HG03469 (cell line): ENCODE data around the gene ITGB5.
"Not testable (repeated sequence)": the region's sequence is repeated elsewhere in the genome, so short reads cannot be mapped to it uniquely, and the experiment has no call there.

Experiments
- ATAC-seq: cut with Tn5 transposase; IDR thresholded peaks from one replicate; pipeline ENCODE4 v1.9.1; 2021; ENCODE audit warnings: mild to moderate bottlenecking, moderate library complexity, moderate number of reproducible peaks; ENCODE audit not compliant: unreplicated experiment

ITGB5 gene

GRCh38 chr3:124792341-124793040, 94.7 kb downstream of the ITGB5 start:
- ATAC-seq = no peak

DNA sequence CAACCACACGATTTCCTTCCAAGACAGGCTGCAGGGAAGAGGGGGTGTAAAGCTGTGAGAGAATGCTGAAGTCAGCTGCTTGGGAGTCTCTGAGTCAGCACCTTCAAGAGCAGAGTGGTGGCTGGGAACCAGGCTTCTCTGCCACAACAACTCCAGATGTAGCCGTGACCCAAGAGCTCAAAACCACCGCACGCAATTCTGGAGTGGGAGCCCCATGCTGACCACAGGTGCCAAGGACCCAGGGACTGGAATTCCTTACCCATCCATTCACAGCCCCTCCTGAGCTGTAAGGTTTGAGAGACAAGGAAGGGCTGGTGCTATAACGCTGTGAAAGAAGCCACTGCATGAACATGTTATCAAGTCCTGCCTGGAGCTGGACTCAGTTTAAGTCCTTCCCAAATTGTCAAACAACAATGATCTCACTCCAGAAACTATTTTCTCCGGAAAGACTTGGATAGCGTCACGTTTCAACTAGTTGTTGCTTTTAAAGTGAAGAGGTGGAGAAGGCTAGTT, 95.5 kb downstream of the ITGB5 start:
- no peak for ATAC-seq

- ATAC-seq = no peak
Observed at GRCh38 chr3:124791142-124791541, 96.0 kb downstream of the ITGB5 start.

- ATAC-seq = not testable (repeated sequence)
Observed at GRCh38 chr3:124789103-124789502, 98.1 kb downstream of the ITGB5 start.

DNA sequence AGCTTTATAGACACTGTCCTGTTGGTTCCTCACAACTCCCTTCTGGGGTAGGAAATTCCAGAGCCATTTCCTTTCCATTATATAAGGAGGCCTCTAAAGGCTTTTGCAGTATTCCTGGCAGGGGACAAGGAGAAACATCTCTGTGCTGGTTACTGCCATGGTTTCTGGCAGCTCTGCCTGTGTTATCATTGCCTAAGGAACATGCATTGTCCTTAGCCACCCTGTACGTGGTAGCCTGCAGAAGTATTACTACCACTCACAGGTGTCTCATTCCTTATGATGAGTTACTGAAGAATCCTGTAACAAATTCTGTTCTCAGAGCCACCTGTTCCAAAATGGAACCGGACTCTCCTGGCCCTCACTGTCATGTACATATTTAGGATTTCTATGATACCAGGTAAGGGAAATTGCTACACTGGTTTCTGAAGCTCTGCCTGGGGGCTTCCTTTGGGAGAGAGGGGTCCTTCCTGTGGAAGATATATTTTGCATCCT, 98.9 kb downstream of the ITGB5 start:
- ATAC-seq = no peak

DNA sequence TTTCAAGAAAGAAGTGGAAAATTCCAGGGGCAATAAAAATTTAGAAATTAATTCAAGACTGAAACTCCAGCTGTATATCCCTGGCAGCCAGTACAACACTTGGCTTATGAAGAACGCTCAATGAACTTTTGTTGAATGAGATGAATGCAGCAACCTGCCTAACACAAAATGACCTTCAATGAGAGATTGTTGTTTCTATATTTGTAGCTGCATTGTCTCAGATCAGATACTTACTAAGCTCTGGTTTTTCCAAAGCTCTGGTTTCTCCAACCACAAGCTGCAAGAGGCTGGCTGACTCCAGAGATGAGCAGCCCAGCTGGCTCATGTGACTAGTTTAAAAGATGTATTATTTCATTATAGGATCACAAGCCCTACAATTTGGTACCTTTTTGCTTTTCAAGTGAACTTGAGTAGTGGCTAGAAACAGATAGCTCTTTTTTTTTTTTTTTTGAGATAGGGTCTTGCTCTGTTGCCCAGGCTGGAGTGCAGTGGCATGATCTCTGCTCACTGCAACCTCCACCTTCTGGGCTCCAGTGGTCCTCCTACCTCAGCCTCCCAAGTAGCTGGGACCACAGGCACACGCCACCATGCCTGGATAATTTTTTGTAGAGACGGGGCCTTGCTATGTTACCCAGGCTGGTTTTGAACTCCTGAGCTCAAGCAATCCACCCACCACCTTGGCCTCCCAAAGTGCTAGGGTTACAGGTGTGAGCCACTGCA, 99.5 kb downstream of the ITGB5 start:
- no peak for ATAC-seq

DNA sequence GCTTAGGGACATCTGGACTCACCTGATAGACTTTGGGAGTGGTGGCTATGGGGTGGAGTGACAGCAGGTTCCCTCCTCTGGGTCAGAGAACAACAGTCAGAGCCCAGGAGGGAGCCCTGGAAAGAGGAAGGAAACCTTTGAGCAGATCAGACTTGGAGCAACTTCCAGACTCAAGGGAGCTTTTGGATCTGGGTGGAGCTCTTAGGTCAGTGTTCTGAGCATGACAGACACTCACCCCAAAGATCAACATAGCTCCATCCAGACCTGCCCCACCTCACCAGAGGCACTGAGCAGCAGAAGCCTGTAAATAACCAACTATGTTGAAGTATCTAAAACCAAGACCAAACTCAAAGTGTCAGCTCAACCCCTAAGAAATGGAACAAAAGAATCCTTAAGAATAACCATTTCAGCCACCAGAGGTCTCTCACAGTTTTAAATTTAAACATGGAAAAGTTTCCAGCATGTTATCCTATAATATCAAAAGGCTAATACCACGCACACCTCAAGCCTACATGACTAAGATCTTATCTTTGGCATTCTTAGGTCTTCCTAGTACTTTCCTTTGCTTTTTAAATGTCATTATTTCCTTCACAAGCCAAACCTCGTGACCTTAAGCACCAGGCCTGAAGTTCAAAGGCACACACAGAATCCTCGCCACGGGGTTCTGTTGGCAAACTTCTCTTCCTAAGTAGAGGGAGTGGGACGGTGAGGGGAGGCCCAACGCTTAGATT, 100.5 kb downstream of the ITGB5 start:
- no peak for ATAC-seq

- no peak for ATAC-seq
Observed at GRCh38 chr3:124785973-124786372, 101.2 kb downstream of the ITGB5 start.

DNA sequence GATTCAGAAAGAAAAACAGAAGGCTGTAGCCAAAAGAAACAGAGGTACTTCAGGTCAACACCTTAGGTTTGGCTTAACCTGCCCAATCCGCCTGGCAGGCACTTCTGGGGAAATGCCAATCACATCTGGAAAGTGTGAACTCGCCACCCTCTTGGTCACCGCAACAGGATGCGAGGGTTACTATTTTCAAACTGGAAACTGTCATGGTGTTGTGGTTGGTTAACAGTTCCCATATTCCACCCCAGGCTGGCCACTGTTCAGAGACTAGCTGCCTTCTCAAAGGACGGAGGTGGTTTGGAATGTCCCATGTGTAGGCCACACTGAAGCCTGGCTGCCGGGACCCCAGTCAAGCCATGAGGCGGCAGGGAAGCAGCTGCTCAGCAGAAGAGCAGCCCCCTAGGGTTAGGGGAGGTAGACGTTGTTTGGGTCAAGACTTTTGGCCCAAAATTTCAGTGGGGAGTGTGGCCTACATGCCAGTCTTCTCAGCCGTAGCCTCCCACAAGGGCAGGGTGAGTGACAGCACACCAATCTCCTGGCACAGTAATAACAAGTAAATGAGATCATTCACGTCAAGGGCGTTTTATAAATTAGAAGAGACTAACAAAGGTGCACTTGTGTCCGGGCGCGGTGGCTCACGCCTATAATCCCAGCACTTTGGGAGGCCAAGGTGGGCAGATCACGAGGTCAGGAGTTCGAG, 102.3 kb downstream of the ITGB5 start:
- ATAC-seq = no peak

DNA sequence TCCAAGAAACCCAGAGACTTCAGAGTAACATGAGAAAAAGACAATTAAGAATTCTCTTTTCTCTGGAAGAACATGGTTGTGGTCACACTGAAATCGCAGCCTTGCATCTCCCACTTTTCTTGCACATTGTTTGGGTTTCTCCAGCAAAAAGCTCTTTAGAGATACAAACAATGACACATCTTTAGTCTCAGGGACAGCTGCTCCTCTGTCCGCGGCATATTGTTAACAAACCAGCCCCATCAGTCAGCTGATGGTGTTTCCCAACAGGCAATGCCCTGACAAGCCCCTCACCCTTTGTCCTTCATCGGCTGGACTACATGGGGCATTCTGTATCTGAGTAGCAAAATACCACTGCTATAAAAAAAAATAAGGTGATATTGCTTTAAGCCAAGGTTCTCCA, 103.5 kb downstream of the ITGB5 start:
- ATAC-seq = no peak

- ATAC-seq = not testable (repeated sequence)
Observed at GRCh38 chr3:124782377-124782712, 104.8 kb downstream of the ITGB5 start.

GRCh38 chr3:124781476-124782376, 105.4 kb downstream of the ITGB5 start:
- no peak for ATAC-seq

DNA sequence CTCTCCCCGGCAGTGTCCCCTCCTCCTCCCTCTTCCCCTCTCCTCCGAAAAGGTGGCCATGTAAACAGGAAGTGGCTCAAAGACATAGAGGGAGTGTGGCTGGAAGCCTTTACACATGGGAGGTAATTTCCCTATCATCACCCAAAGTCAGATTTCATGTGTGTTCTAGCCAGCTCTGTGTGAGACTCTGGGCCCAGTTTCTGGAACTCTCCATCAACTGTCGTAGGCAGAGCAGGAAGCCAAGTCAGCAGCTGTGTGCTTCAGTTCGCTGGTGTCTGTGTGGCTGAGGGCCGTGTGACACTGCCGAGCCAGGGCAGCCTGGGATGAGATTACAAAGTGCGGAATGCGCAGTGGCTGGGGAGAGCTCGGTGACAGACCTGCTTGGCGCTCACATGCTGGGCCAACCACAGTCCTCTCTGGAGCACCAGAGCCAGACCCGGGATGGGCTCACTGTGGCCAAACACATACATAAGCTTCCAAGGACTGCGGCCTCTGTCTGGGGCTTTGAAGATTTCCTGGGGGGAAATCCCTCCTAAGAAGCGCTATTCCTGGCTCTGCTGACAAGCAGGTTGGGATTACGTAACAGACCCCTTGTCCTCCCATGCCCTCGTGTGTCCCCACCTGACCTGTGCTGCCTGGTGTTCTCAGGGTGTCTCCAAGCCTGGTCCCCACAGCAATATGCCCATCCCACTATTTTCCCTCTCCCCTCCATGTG, 106.2 kb downstream of the ITGB5 start:
- no peak for ATAC-seq

- no peak for ATAC-seq
Observed at GRCh38 chr3:124780356-124780755, 106.8 kb downstream of the ITGB5 start.

DNA sequence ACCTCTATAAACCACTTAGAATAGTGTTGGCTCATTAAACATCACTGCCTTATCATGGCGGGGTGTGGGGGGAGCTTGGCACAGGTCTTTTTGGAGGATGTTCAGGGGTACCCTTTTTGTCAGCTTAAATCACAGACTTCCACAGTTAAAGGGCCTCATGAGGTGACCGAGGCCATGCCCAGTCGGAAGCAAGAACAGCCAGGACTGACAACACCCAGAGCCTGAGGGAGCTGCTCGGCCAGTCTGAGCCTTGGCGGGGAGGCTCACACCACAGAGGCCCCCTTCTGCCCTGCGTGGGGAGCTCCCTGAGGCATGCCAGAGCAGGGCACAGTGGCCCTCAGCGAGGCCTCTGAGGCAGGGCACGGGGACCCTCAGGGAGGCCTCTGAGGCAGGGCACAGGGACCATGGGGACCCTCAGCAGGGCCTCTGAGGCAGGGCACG, 107.4 kb downstream of the ITGB5 start:
- no peak for ATAC-seq

GRCh38 chr3:124779116-124779515, 108.0 kb downstream of the ITGB5 start:
- no peak for ATAC-seq

DNA sequence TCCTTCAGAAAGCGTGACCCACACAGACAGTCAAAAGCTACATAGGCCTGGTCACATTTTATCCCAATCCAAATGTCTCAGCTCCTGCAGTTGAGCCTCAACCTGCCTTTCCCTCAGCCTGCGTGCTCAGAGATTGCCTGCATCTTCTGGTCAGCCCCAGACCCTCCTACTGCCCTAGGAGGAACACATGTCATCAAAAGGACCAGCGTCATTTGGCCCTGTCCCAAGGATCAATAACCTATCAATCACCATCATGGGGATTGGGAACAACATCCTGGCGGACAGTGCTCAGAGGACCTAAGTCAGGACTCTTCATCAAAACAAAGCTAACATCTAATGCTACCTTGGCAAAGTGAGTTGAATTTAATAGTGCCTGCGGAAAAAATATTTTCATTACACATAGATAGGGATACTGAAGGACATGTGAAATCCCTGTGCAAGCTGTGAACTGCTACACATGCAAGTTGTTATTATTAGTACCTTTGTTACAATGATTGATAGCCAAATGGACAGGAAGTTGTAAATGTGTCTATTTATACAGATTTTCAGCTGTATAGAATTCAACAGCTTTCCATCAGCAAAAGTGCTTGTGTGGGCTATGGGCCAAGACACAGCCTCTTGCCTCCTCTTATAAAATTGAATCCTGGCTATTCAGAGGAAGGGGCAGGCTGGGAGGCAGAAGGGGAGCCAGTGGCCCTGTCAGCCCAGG, 109.2 kb downstream of the ITGB5 start:
- ATAC-seq = no peak

GRCh38 chr3:124776856-124777255, 110.3 kb downstream of the ITGB5 start:
- no peak for ATAC-seq

DNA sequence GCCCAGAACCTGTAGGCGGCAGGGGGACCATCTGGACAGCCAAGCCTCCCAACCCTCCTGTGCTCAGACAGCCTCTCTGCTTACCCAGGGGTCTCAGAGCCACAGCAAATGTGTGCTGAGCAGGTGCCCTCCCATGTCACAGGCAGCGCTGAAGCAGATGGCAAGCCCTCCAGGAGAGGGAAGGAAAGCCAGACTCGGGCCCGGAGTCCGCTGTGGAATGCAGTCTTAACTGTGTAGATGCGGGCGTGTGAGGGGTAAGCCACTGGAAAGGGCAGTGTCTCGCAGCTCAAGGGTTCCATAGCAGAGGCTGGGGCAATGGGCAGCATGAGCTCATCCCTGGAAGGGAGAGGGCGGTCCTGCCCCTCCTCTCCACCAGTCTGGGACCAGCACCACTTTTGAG, 111.3 kb downstream of the ITGB5 start:
- ATAC-seq = no peak
